NOMO-1 treated with DMSO at 0.1 percent for 48 hours (cell line): ENCODE data around the gene ECE1.

Experiments
- DNase-seq: peaks from one replicate; lab custom pipeline; 2025; ENCODE audit not compliant: unreplicated experiment; lab: John Stamatoyannopoulos, UW

ECE1 gene

GRCh38 chr1:21269461-21270085, 20.7 kb downstream of the ECE1 start:
- no peak for DNase-seq

- no peak for DNase-seq
These were observed 21.7 kb downstream of the ECE1 start for GRCh38 chr1:21268281-21269239.

- DNase-seq = no peak
These were observed 22.8 kb downstream of the ECE1 start for GRCh38 chr1:21267191-21268077.

GRCh38 chr1:21266119-21266774, 24.0 kb downstream of the ECE1 start:
- no peak for DNase-seq

GRCh38 chr1:21265644-21266043, 24.6 kb downstream of the ECE1 start:
- no peak for DNase-seq

GRCh38 chr1:21264898-21265297, 25.4 kb downstream of the ECE1 start:
- DNase-seq = no peak

- no peak for DNase-seq
These were observed 26.5 kb downstream of the ECE1 start for GRCh38 chr1:21263653-21264225.

GRCh38 chr1:21263052-21263429, 27.2 kb downstream of the ECE1 start:
- no peak for DNase-seq

GRCh38 chr1:21262293-21263051, 27.8 kb downstream of the ECE1 start:
- DNase-seq = no peak

- peak; percentile 74 for DNase-seq
These were observed 28.5 kb downstream of the ECE1 start for GRCh38 chr1:21261551-21262292.

GRCh38 chr1:21260405-21261125, 29.7 kb downstream of the ECE1 start:
- no peak for DNase-seq

- DNase-seq = no peak
These were observed 30.8 kb downstream of the ECE1 start for GRCh38 chr1:21259316-21260076.

GRCh38 chr1:21258331-21259134, 31.7 kb downstream of the ECE1 start:
- DNase-seq = no peak

- no peak for DNase-seq
These were observed 32.7 kb downstream of the ECE1 start for GRCh38 chr1:21257431-21258135.

- no peak for DNase-seq
These were observed 33.5 kb downstream of the ECE1 start for GRCh38 chr1:21256776-21257175.

- DNase-seq = no peak
These were observed 34.3 kb downstream of the ECE1 start for GRCh38 chr1:21255943-21256320.
